ENCODE results near the gene OTUB1. TPM values are rescaled to one million over a fixed set of nuclear protein-coding genes. Genes with fewer than 3 reads are reported as not detected.

Gene OTUB1
- total RNA-seq, 1 donor: 62.7 TPM

- peak; percentile 86 to 100 (median 99) for DNase-seq (ENCODE audit: low read depth in 2 of 3, low spot score in 2 of 3)
Observed at GRCh38 chr11:63974259-63975143, 11.7 kb upstream of the OTUB1 start, which contains the start of gene COX8A. COX8A (plus strand) TSS chr11:63974620; CDS start chr11:63974681, 61 bp downstream.

GRCh38 chr11:63978551-63979239, 7.5 kb upstream of the OTUB1 start:
- no peak for DNase-seq (ENCODE audit: low read depth in 2 of 3, low spot score in 2 of 3)

- no peak for DNase-seq (ENCODE audit: low read depth in 2 of 3, low spot score in 2 of 3)
Observed at GRCh38 chr11:63979426-63979825, 6.8 kb upstream of the OTUB1 start.

GRCh38 chr11:63985812-63986155, 454 bp upstream of the OTUB1 start:
- peak in 2 of 3 donors; percentile 44 to 47 for DNase-seq (ENCODE audit: low read depth in 2 of 3, low spot score in 2 of 3)

GRCh38 chr11:63986932-63987513, 785 bp downstream of the OTUB1 start:
- DNase-seq (ENCODE audit: low read depth in 2 of 3, low spot score in 2 of 3): no peak

- DNase-seq (ENCODE audit: low read depth in 2 of 3, low spot score in 2 of 3): no peak
Observed at GRCh38 chr11:63991558-63991957, 5.3 kb downstream of the OTUB1 start.

- no peak for DNase-seq (ENCODE audit: low read depth in 2 of 3, low spot score in 2 of 3)
Observed at GRCh38 chr11:63993100-63993499, 6.9 kb downstream of the OTUB1 start.

GRCh38 chr11:63993993-63994392, 7.8 kb downstream of the OTUB1 start:
- no peak for DNase-seq (ENCODE audit: low read depth in 2 of 3, low spot score in 2 of 3)

GRCh38 chr11:63996512-63996911, 10.3 kb downstream of the OTUB1 start:
- no peak for DNase-seq (ENCODE audit: low read depth in 2 of 3, low spot score in 2 of 3)

- DNase-seq (ENCODE audit: low read depth in 2 of 3, low spot score in 2 of 3): no peak
Observed at GRCh38 chr11:63997104-63997700, 11.0 kb downstream of the OTUB1 start.

- no peak for DNase-seq (ENCODE audit: low read depth in 2 of 3, low spot score in 2 of 3)
Observed at GRCh38 chr11:63997801-63998337, 11.6 kb downstream of the OTUB1 start.

- peak in 1 of 3 donors; percentile 53 for DNase-seq (ENCODE audit: low read depth in 2 of 3, low spot score in 2 of 3)
Observed at GRCh38 chr11:63998558-63999348, 12.5 kb downstream of the OTUB1 start.

- DNase-seq (ENCODE audit: low read depth in 2 of 3, low spot score in 2 of 3): peak in 1 of 3 donors; percentile 35
Observed at GRCh38 chr11:63999349-64000025, 13.2 kb downstream of the OTUB1 start.

GRCh38 chr11:64000026-64000739, 13.9 kb downstream of the OTUB1 start:
- DNase-seq (ENCODE audit: low read depth in 2 of 3, low spot score in 2 of 3): peak; percentile 59 to 79 (median 73)

- no peak for DNase-seq (ENCODE audit: low read depth in 2 of 3, low spot score in 2 of 3)
Observed at GRCh38 chr11:64000740-64001483, 14.7 kb downstream of the OTUB1 start.

- peak in 2 of 3 donors; percentile 63 to 81 for DNase-seq (ENCODE audit: low read depth in 2 of 3, low spot score in 2 of 3)
Observed at GRCh38 chr11:64001484-64002420, 15.5 kb downstream of the OTUB1 start.
